EH (cell line): ENCODE data around the gene TMEM135.
"Not testable (repeated sequence)": the region's sequence is repeated elsewhere in the genome, so short reads cannot be mapped to it uniquely, and the experiment has no call there.

Experiments
- DNase-seq: peaks from one replicate; pipeline ENCODE4 v3.0.0-alpha.2; 2015; ENCODE audit warnings: low read depth

Gene TMEM135

DNA sequence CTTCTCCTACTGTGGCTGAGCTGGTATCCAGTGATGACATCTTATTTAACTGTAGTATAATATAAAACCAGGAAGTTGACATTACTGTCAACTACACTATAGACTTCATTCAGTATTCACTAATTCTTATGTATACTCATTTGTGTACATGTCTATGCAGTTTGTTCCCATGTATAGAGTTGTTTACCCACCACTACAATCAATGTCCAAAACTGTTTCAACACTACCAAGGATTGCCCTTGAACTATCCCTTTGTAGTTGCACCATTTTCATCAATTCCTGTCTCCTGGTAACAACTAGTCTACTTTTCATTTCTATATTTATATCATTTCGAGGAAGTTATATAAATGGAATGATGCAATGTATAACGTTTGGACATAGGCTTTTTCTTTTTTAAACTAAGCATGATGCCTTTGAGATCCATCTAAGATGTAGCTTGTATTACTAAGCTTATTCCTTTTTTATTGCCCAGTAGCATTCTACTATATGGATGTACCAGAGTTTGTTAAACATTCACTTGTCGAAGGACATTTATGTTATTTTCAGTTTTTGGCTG, 39.2 kb downstream of the TMEM135 start:
- no peak for DNase-seq

DNA sequence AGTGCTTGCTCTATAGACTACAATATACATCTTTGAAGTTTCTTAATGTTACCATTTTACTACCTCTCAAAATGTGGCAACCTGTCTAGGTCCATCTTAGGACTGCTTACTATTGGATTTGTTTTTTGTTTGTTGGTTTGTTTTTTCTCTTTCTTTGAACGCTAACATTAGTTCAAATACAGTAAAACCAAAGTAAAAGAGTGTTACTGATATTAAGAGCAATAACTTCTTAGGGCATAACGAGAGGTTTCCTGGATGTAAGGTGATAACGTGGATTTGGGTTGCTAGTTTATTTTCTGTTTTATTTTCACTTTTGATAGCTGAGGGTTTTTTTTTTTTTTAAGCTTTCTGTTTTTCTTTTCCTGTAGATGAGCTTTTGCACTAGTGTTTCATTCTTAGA, 43.6 kb downstream of the TMEM135 start:
- DNase-seq, result no peak

DNA sequence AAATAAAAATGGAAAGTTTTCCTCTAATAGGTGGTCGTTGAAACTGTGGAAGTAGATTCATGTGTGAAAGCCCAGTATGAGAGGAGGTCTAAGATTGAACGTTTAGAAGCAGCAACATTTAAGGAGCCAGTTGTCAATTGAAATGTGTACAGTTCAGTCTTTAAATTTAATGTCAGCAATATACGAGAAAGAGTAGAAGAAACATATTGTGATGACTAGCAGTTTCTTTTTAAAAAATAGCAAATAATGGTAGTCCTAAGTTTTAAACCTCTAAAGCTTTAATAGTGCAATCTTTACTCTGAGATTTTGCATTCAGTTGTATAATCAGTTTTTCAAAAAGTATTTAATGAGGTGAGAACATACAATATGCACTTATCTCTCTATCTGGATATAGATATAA, 44.9 kb downstream of the TMEM135 start:
- DNase-seq, result no peak

DNA sequence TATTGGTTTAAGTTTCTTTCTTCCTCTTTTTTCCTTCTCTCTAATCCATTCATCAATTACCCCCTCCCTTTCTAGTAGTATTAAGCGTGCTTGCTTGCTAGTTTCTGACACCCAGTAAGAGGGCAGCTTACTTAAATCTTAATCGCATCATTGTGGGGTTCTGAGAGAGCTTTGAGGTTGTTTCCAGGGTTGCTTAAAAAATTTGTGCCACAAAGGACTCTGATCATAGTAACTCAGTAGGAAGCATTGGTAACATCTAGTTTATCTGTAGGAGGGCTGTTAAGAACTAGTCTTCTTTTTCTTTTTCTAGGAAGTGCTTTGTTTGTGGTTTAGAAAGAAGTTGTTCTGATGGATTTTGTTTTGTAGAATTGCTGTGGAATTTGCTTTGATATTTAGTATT, 45.3 kb downstream of the TMEM135 start:
- no peak for DNase-seq

DNA sequence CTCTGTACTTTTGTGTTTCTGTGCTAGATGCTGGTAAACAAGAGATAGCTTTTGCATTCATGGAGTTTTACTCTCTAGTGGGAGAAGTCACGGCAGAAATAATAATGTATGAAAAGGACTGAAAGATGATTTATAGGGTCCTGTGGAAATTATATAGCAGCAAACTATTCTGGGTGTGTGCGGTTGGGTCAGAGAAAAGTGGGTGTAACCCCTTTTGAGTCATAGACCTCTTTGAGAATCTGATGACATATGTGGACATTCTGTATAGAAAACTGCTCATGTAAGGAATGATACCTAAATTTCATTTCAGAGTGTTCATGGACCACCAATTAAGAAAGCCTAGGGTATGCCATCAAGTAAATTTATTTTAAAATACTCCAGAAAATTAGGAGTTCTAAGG, 54.4 kb downstream of the TMEM135 start:
- peak; percentile 3 for DNase-seq

DNA sequence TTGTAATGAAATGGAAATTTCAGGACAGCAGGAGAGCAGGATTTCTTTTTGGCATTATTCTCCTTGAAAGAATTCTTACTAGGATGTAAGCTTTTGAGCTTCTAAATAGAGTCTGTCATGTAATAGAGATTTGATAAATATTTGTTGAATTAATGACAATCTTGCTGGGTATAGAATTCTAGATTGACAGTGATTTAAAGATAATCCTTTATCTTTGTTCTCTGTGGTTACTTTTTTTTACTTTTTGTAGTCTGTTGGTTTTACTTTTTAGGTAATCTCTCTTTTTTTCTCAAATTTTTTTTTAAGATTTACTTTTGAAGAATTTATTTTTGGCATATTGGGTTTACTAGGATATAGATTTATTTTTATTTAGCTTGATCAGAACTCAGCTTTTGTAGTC, 54.8 kb downstream of the TMEM135 start:
- DNase-seq, result no peak

DNA sequence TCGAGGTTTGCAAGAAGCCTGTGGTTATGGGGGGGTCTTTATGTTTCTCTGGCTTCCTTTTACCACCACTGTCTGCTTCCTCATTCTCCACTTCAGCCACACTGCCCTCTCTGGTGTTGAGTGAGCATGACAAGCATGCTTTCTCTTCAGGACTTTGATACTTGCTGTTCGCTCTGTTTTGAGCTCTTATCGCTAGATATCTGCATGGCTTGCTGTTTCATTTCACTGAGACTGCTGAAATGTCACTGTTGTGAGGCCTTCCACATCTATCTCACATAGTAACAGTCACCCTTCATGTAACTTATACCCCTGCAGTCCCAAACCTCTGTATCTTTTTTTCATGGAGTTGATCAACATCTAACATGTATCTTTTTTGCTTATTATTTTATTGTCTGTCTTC, 59.8 kb downstream of the TMEM135 start:
- DNase-seq, result peak; percentile 38

DNA sequence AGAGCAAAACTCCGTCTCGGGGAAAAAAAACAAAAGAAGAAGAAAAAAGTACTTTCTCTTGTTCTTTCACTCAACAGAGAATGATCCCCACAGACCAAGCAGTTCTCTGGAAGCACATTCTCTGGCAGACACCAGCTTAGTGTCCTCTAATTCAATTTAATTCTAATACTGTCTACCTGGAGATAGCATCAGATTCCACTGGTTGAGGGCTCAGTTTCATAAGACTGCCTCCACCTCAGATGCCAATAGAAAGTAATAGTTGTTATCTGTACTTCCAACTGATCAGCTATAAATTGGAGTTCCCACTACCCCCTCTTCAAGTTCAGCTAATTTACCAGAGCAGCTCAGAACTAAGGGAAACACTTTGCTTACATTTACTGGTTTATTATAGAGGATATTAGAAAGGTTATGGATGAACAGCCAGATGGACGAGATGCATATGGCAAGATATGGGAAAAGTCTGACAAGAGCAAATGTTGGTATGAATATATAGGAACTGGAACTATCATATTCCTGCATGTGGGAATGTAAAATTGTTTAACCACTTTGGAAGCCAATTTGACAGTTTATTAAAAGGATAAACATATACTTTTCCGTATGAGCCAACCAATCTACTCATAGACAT, 64.3 kb downstream of the TMEM135 start:
- DNase-seq, result no peak

DNA sequence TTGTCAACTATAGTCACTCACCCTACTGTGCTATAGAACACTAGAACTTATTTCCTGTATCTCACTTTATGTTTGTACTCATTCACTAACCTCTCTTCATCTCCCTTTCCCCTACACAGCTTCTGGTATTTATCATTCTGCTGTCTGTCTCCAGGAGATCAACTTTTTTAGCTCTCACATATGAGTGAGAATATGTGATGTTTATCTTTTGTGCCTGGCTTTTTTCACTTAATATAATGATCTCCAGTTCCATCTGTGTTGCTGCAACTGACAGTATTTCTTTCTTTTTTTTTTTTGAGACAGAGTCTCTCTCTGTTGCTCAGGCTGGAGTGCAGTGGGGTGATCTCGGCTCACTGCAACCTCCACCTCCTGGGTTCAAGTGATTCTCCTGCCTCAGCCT, 68.1 kb downstream of the TMEM135 start:
- not testable (repeated sequence) for DNase-seq

DNA sequence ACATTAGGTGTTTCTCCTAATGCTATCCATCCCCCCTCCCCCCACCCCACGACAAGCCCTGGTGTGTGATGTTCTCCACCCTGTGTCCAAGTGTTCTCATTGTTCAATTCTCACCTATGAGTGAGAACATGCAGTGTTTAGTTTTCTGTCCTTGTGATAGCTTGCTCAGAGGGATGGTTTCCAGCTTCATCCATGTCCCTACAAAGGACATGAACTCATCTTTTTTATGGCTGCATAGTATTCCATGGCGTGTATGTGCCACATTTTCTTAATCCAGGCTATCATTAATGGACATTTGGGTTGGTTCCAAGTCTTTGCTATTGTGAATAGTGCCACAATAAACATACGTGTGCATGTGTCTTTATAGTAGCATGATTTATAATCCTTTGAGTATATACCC, 69.6 kb downstream of the TMEM135 start:
- DNase-seq, result not testable (repeated sequence)

DNA sequence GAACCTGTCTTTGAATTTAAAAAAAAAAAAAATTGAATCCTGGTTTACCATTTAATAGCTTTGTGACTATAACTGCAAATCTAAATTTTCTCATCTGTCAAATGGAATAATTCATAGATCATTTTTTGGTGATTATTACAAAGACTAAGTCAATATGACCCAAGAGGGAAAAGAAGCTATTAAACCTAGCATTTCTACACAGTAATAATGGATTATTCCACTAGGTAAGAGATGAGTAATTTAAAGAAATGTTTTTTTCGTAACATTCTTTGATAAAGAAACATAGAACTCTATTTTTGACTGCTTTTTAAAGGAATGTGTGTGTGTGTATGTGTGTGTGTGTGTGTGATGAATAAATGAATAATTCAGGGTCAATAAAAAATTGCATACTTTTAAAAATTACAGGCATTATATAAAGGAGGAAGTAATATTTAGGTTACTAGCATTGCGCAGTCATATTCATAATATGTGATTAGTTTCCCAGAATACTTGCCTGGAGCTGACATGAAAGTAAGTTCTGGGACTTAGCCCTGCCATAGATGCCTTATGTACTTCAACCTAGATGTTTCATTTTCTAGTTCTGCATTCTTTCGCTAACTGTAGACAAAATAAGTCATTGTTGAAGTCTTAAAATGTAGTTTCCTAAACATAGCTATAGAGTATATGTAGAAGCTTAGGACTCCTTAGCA, 72.9 kb downstream of the TMEM135 start:
- DNase-seq, result no peak

DNA sequence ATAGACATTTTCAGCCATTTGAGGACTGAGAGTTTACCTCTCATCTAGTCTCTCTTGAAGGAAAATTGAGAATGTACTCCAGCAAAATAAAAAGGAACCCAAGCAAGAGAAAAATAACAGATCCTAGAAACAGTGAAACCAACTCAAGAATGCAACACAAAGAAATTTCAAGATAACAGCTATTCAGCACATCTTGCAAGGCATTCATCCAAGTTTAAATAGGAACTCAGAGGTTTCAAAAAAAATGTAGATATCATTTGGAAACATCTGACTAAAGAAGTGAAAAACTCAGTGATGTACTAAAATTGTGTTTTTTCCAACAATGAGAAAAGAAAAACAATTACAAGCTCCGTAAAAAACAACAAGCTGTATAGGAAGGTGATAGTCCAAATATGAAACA, 76.4 kb downstream of the TMEM135 start:
- peak; percentile 5 for DNase-seq

DNA sequence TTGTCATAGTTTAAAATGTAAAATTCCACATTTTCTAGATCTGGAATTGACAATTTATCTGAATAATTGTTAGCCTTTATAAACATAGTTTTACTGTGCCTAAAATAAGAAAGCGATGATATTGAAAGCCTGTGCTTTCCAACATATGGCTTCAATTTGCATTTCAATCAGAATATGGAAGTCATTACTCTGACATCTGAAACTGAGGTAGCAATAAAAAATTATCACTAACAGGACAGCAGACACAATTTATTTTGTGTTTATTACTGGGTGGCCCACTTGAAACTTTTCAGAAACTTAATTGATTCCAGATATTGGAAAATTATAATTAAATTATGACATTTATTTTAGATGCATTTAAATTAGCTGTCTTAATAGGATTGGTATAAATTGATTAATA, 78.5 kb downstream of the TMEM135 start:
- peak; percentile 4 for DNase-seq

DNA sequence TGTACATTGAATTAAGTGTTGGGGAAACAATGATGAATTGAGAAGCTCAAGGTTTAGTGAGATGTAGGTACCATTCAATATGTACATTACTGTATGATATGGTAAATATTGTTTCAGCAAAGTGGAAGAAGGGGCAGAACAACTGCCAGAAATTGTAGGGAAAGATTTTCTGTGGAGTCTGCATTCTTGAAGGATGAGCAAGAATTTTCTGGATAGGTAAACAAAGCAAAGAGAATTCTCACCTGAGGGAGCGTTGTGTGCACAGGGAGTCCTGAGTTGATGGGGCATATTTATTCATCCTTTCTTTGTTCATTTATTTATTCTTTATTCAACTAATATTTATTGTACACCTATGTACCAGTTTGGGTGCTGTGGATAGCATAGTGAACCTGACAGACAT, 83.2 kb downstream of the TMEM135 start:
- no peak for DNase-seq

DNA sequence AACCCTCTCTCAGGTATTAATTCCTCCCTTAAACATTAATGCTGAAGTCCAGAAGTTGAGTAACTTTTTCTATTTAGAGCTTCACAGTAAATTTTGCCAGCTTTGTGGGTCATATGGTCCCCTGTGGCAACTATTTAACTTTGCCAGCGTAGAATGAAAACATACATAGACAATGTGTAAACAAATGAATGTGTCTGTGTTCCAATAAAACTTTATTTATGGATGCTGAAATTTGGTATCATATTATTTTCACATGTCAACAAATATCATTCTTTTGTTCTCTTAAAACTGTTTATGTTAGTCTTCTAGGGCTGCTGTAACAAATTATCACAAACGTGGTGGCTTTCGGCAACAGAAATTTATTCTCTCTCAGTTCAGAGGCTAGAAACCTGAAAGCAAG, 85.1 kb downstream of the TMEM135 start:
- DNase-seq, result no peak

DNA sequence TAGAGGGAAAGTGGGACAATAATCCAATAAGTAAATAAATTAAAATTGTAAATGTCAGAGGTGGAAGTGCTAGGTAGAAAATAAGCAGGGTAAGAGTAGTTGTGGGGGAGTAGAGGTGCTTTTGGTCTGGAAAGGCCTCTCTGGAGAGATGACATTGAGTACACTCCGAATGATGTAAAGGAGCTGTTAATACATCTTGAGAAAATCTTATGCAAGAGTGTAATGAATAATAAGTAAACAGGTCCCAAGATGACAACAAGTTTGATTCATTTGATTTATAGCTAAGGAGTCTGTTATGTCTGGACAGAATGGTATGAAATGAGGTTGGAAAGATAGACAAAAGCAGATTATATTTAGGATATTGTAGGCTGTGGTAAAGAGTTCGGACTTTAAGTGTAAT, 87.5 kb downstream of the TMEM135 start:
- no peak for DNase-seq

DNA sequence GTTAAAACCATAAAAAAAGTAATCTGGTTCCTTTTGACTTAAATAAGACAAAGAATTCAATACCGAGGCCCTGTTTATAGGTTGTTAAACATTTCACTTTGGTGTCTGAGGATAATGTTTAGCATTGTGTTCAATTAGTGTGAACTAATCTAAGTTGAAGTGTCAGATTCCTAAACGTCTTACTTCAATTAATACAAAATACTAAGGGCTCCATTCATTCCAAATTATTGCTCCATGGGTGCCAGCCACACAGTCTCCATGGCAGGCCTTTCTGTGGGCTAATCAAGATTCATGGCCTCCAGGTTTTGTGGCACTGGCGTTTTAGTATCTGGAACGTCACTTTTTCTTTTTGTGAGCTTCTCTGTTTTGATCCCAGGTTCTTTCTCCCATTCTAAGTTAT, 89.4 kb downstream of the TMEM135 start:
- DNase-seq, result no peak

DNA sequence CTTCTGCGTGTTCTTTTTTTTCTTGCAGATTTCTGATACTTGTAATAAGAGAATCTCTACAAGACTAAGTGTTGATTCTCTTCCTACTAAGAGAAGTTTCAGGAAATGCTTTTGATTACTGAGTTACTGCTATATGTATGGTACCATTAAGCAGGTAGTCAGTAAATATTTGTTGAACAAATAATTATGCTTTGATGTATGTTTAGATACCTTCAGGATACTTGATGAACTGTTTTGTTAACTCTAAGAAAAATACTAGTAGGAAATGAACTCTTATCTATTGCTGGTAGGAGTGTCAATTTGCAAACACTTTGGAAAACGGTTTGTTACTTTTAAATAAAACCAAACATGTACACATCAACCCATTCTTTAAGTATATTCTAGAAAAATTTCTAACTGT, 90.6 kb downstream of the TMEM135 start:
- DNase-seq, result no peak

DNA sequence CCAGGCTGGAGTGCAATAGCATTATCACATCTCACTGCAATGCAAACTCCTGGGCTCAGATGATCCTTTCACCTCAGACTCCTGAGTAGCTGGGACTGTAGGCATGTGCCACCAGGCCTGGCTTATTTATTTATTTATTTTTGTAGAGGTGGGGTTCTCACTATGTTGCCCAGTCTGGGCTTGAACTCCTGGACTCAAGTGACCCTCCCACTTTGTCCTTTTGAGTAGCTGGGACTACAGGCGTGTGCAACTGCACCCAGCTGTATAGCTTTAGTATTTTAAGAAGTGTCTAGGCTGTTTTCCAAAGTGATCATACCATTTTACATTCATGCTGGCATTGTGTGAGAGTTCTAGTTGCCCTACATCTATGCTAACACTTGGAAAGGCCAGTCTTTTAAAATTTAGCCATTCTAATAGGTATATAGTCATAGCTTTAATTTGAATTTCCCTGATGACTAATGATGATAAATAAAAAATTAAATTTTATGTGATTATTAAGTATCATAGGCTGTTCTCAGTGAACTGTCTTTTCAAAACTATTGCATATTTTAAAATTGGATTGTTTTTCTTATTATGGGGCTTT, 96.9 kb downstream of the TMEM135 start:
- no peak for DNase-seq

DNA sequence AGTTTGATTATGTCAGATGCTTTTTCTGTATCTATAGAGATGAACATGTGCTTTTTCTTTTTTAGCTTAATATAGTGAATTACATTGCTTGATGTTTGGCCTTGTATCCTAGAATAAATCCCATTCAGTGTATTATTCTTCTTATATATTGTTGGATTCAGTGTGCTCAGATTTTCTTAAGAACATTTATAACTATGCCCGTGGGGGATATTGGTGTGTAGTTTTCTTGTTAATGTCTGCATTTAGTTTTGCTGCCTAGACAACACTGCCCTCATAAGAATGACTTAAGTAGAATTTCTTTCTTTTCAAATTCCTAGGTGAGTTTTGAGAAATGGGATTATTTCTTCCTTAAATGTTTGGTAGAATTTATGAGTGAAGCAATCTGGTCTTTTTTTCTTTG, 98.5 kb downstream of the TMEM135 start:
- DNase-seq, result no peak

DNA sequence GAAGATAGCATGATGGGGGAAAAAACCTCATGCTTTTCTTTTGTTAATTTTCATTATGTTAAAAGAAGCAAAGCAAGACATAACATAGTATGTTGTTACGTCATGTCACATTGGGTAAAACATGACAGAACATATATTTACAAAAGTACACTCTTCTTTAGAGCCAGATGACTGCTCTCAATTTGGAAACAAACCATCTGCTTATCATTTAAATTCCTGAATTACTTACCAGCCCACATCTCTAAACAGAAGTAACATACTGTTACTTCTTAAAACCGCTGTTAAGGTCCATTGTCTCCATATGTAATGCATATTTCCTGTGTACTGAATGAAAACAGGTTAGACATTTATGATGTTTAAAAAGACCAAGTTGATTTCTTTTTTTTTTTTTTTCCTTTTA, 100.0 kb downstream of the TMEM135 start:
- peak; percentile 32 for DNase-seq

DNA sequence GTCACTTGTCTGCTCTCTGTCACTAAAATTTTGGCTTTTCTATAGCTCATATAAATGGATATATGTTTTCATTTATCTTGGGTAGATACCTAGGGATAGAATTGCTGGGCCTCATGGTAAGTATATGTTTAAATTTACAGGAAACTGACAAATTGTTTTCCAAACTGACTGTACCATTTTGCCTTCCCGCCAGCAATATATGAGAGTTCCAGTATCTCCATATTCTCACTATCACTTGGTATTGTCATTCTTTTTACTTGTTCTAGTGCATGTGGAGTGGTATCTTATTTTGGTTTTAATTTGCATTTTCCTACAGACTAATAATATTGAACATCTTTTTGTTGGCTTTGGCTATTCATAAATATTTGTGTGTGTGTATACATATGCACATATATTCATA, 101.7 kb downstream of the TMEM135 start:
- DNase-seq, result no peak

DNA sequence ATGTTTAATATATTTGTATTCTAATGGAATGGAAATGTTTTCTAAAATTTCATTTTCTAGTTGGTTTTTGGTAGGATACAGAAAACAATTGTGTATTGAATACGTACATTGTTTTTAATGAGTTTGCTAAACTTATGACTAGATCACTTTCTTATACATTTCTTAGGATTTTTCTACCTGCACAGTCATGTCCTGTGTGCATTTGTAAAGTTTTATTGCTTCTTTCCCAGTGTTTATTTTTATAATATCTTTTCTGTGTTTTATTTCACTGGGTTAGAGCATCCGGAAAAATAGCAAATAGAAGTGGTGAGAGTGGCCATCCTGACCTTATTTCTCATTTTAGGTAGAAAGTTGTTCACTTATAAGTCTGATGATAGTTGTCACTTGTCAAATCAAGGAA, 103.6 kb downstream of the TMEM135 start:
- no peak for DNase-seq
